Left lobe of liver (tissue), 2 donors: ENCODE results near the gene MYBPC3. TPM values are rescaled to one million over a fixed set of nuclear protein-coding genes. Genes with fewer than 3 reads are reported as not detected.
A peak's percentile ranks its signal among the peaks of the same experiment; 100 is the strongest.

Experiments
- ATAC-seq: fragments of 200-7000 bp; cut with Tn5 transposase; one replicate; pipeline ENCODE4 v1.9.1; 2020; ENCODE audit warnings: mild to moderate bottlenecking, moderate library complexity
- DNase-seq: peaks from one replicate; pipeline ENCODE4 v3.0.0-alpha.2; 2020; ENCODE audit warnings: low spot score
- total RNA-seq: library from RNA; stranded (reverse); gene quantifications from one replicate; pipeline ENCODE4 v1.2.1, GENCODE V29; 2021
- donor health status: DM: no; HTN: no; CAD: no; lungs with moderate emphysema.
- donor health status: DM: no; HTN: yes; CAD: no.

Gene MYBPC3
- total RNA-seq, 1 donor from 2014 or later, result 0.08 TPM

GRCh38 chr11:47387944-47388696 lies 35.6 kb upstream of the MYBPC3 start:
- DNase-seq, result no peak
- ATAC-seq, result peak; percentile 34

- ATAC-seq, result no peak
- DNase-seq, result no peak
These were observed 32.0 kb upstream of the MYBPC3 start for GRCh38 chr11:47384498-47384897.

- DNase-seq (no peak), ATAC-seq (no peak)
These were observed 30.6 kb upstream of the MYBPC3 start for GRCh38 chr11:47383071-47383470.

GRCh38 chr11:47380078-47380477 lies 27.6 kb upstream of the MYBPC3 start:
- no peak for ATAC-seq
- no peak for DNase-seq

GRCh38 chr11:47379317-47379716 lies 26.8 kb upstream of the MYBPC3 start:
- DNase-seq (no peak), ATAC-seq (no peak)

GRCh38 chr11:47378836-47379170 lies 26.3 kb upstream of the MYBPC3 start:
- DNase-seq, result no peak
- no peak for ATAC-seq

GRCh38 chr11:47378010-47378835 lies 25.7 kb upstream of the MYBPC3 start, which contains the start of gene SPI1:
Gene SPI1, minus strand, starts transcription at chr11:47378547. Its CDS starts 194 bp downstream, at chr11:47378353.
- ATAC-seq (peak; percentile 18), DNase-seq (peak; percentile 57)

GRCh38 chr11:47377571-47378009 lies 25.1 kb upstream of the MYBPC3 start:
- DNase-seq (no peak), ATAC-seq (peak; percentile 9)

GRCh38 chr11:47376525-47377371 lies 24.2 kb upstream of the MYBPC3 start:
- ATAC-seq (peak; percentile 50), DNase-seq (no peak)

GRCh38 chr11:47376107-47376524 lies 23.6 kb upstream of the MYBPC3 start:
- no peak for ATAC-seq
- no peak for DNase-seq

- ATAC-seq, result no peak
These were observed 23.1 kb upstream of the MYBPC3 start for GRCh38 chr11:47375546-47376085.

GRCh38 chr11:47375020-47375419 lies 22.5 kb upstream of the MYBPC3 start:
- DNase-seq, result no peak
- ATAC-seq, result no peak

More at GRCh38 chr11:47375546-47376085, 23.1 kb upstream of the MYBPC3 start:
- DNase-seq, result no peak

GRCh38 chr11:47374720-47375019 lies 22.2 kb upstream of the MYBPC3 start:
- ATAC-seq, result no peak
- no peak for DNase-seq

GRCh38 chr11:47373876-47374719 lies 21.6 kb upstream of the MYBPC3 start:
- ATAC-seq, result peak; percentile 92
- peak; percentile 83 for DNase-seq

GRCh38 chr11:47372422-47372821 lies 19.9 kb upstream of the MYBPC3 start:
- ATAC-seq, result no peak

GRCh38 chr11:47369676-47370075 lies 17.2 kb upstream of the MYBPC3 start:
- no peak for ATAC-seq

More at GRCh38 chr11:47372422-47372821, 19.9 kb upstream of the MYBPC3 start:
- no peak for DNase-seq

GRCh38 chr11:47366020-47366490 lies 13.6 kb upstream of the MYBPC3 start:
- DNase-seq (no peak), ATAC-seq (no peak)

More at GRCh38 chr11:47369676-47370075, 17.2 kb upstream of the MYBPC3 start:
- DNase-seq, result no peak

GRCh38 chr11:47361419-47361818 lies 8.9 kb upstream of the MYBPC3 start:
- DNase-seq, result no peak
- ATAC-seq, result no peak

GRCh38 chr11:47360341-47360740 lies 7.8 kb upstream of the MYBPC3 start:
- no peak for ATAC-seq
- DNase-seq, result no peak

- no peak for ATAC-seq
- no peak for DNase-seq
These were observed 7.1 kb upstream of the MYBPC3 start for GRCh38 chr11:47359586-47359985.
